SK-N-SH (cell line): ENCODE results near the gene KIAA1210. TPM values are rescaled to one million over a fixed set of nuclear protein-coding genes. Genes with fewer than 3 reads are reported as not detected.

Experiments used
- CTCF ChIA-PET: fragments of 300-600, 350-600 bp; formaldehyde crosslinking; extraction: SDS; loops from one replicate; lab custom pipeline; 2021; lab: Yijun Ruan, JAX
- POLR2A ChIA-PET: fragments of 350-600 bp; sonication (Branson Sonifier 250); formaldehyde crosslinking; extraction: SDS; loops from one replicate; lab custom pipeline; 2020; ENCODE audit warnings: antibody characterized with exemption, inconsistent platforms; lab: Yijun Ruan, JAX
- DNase-seq: peaks from one replicate; pipeline ENCODE4 v3.0.0; 2012
- H2AFZ ChIP-seq: fragments of 200-600 bp; sonication (generic); 2 replicates; pipeline ENCODE4 v1.8.1; 2016; ENCODE audit warnings: antibody characterized with exemption, mild to moderate bottlenecking, low read depth
- H3F3A ChIP-seq: fragments of 200-600 bp; sonication (generic); replicated peaks from 2 replicates; pipeline ENCODE3; 2016; ENCODE audit warnings: antibody characterized with exemption, mild to moderate bottlenecking; ENCODE audit not compliant: insufficient read depth
- H3K27ac ChIP-seq, 2 experiments: fragments of 200-500 bp in 1 of 2; fragments of 200-600 bp in 1 of 2; sonication (Bioruptor generic) in 1 of 2; sonication (generic), shearing (Covaris generic) in 1 of 2; 2 replicates each; pipeline versions ENCODE4 v1.5.1 to v1.6.1; 2014 to 2016; ENCODE audit warnings: low read depth in 2 of 2, inconsistent platforms in 1 of 2, low read length in 1 of 2, mild to moderate bottlenecking in 1 of 2, mixed read lengths in 1 of 2
- H3K27me3 ChIP-seq: fragments of 200-600 bp; sonication (generic), shearing (Covaris generic); 2 replicates; pipeline ENCODE4 v1.6.1; 2016; ENCODE audit warnings: mixed run types; ENCODE audit not compliant: insufficient read depth
- H3K36me3 ChIP-seq, 2 experiments: fragments of 200-500 bp in 1 of 2; fragments of 200-600 bp in 1 of 2; sonication (Bioruptor generic) in 1 of 2; sonication (generic) in 1 of 2; replicated peaks in 1 of 2; 2 replicates each; pipeline versions ENCODE3 to v1.5.1; 2014 to 2016; ENCODE audit warnings: low read length in 1 of 2, mild to moderate bottlenecking in 1 of 2; ENCODE audit not compliant: insufficient read depth in 2 of 2, control insufficient read depth in 1 of 2
- H3K4me1 ChIP-seq, 2 experiments: fragments of 200-500 bp in 1 of 2; fragments of 200-600 bp in 1 of 2; sonication (Bioruptor generic) in 1 of 2; sonication (generic), shearing (Covaris generic) in 1 of 2; 2 replicates each; pipeline versions ENCODE4 v1.5.1 to v1.6.1; 2014 to 2016; ENCODE audit warnings: low read depth in 1 of 2, low read length in 1 of 2, mixed run types in 1 of 2; ENCODE audit not compliant: insufficient read depth in 2 of 2, control insufficient read depth in 1 of 2
- H3K4me2 ChIP-seq: fragments of 200-600 bp; sonication (generic), shearing (Covaris generic); 2 replicates; pipeline ENCODE4 v1.6.1; 2017; ENCODE audit warnings: mixed run types
- H3K4me3 ChIP-seq, 2 experiments: fragments of 200-500 bp in 1 of 2; fragments of 200-600 bp in 1 of 2; sonication (Bioruptor generic) in 1 of 2; sonication (generic), shearing (Covaris generic) in 1 of 2; 2 replicates each; pipeline versions ENCODE4 v1.5.1 to v1.8.1; 2014 to 2016; ENCODE audit warnings: low read depth in 2 of 2, inconsistent platforms in 1 of 2, low read length in 1 of 2, mild to moderate bottlenecking in 1 of 2, mixed read lengths in 1 of 2, moderate library complexity in 1 of 2
- H3K79me2 ChIP-seq: fragments of 200-600 bp; sonication (generic); 2 replicates; pipeline ENCODE4 v1.8.1; 2017; ENCODE audit warnings: mild to moderate bottlenecking; ENCODE audit not compliant: insufficient read depth
- H3K9ac ChIP-seq: fragments of 200-600 bp; sonication (generic); 2 replicates; pipeline ENCODE4 v1.6.1; 2017; ENCODE audit warnings: mixed run types
- H3K9me2 ChIP-seq: fragments of 200-600 bp; sonication (generic); 2 replicates; pipeline ENCODE4 v1.6.1; 2017; ENCODE audit warnings: mixed run types
- H3K9me3 ChIP-seq: fragments of 200-600 bp; sonication (generic); 2 replicates; pipeline ENCODE4 v1.6.1; 2017; ENCODE audit warnings: mixed run types, mild to moderate bottlenecking, moderate library complexity
- H4K20me1 ChIP-seq: fragments of 200-600 bp; sonication (generic); 2 replicates; pipeline ENCODE4 v1.6.1; 2017; ENCODE audit warnings: mild to moderate bottlenecking, mixed run types; ENCODE audit not compliant: insufficient read depth
- CHD2 ChIP-seq: fragments of 150-350 bp; IDR thresholded peaks from 2 replicates; pipeline ENCODE4 v1.6.1; 2018; ENCODE audit warnings: low read length; ENCODE audit not compliant: partially characterized antibody
- EP300 ChIP-seq, 2 experiments: IDR thresholded peaks; 2 replicates each; pipeline versions ENCODE4 v1.4.0 to v1.6.1; 2012; ENCODE audit warnings: borderline replicate concordance in 1 of 2, low read depth in 1 of 2, low read length in 1 of 2
- FOXJ3 ChIP-seq: sonication (generic); formaldehyde crosslinking; IDR thresholded peaks from 2 replicates; pipeline ENCODE4 v1.5.1; 2020; ENCODE audit warnings: mild to moderate bottlenecking, missing genetic modification reagents
- FOXM1 ChIP-seq: IDR thresholded peaks from 2 replicates; pipeline ENCODE4 v1.4.0; 2012; ENCODE audit warnings: low read depth, mild to moderate bottlenecking
- GABPA ChIP-seq: IDR thresholded peaks from 2 replicates; pipeline ENCODE4 v1.4.0; 2012; ENCODE audit warnings: low read depth, mild to moderate bottlenecking
- GATA2 ChIP-seq: sonication (generic); formaldehyde crosslinking; IDR thresholded peaks from 2 replicates; pipeline ENCODE4 v1.5.0; 2020; ENCODE audit warnings: mild to moderate bottlenecking, missing genetic modification reagents
- JUND ChIP-seq: IDR thresholded peaks from 2 replicates; pipeline ENCODE4 v1.4.0; 2012
- MEF2A ChIP-seq: IDR thresholded peaks from 2 replicates; pipeline ENCODE4 v1.4.0; 2012; ENCODE audit warnings: low read depth, borderline replicate concordance
- NFIC ChIP-seq: IDR thresholded peaks from 2 replicates; pipeline ENCODE4 v1.4.0; 2012; ENCODE audit warnings: borderline replicate concordance
- RAD21 ChIP-seq: IDR thresholded peaks from 2 replicates; pipeline ENCODE4 v1.6.1; 2012; ENCODE audit warnings: mild to moderate bottlenecking, low read length
- RCOR1 ChIP-seq: fragments of 150-350 bp; IDR thresholded peaks from 2 replicates; pipeline ENCODE4 v1.6.1; 2017; ENCODE audit warnings: antibody characterized with exemption, low read length
- REST ChIP-seq: IDR thresholded peaks from 2 replicates; pipeline ENCODE4 v1.6.1; 2012; ENCODE audit warnings: mild to moderate bottlenecking, low read depth, low read length, moderate library complexity
- SIN3A ChIP-seq: IDR thresholded peaks from 2 replicates; pipeline ENCODE4 v1.6.1; 2012; ENCODE audit warnings: low read depth, mild to moderate bottlenecking, low read length, moderate library complexity, borderline replicate concordance
- SMC3 ChIP-seq: IDR thresholded peaks from 2 replicates; pipeline ENCODE4 v1.6.1; 2012; ENCODE audit warnings: low read depth, low read length, improper control_type of control experiment
- TCF12 ChIP-seq: IDR thresholded peaks from 2 replicates; pipeline ENCODE4 v1.4.0; 2012
- TEAD4 ChIP-seq: IDR thresholded peaks from 2 replicates; pipeline ENCODE4 v1.4.0; 2012; ENCODE audit warnings: mild to moderate bottlenecking, borderline replicate concordance; ENCODE audit not compliant: insufficient read depth
- WGBS: methylation state at CpG from one replicate; pipeline ENCODE4 v1.1.6; 2017; ENCODE audit warnings: low lambda C conversion rate; 5-methylcytosine and 5-hydroxymethylcytosine counted together
- polyA plus RNA-seq, 3 experiments: library from polyadenylated mRNA; depleted of rRNA; stranded (reverse); fragments of >200 nt; gene quantifications; 2 replicates each; pipeline ENCODE4 v1.2.3, GENCODE V29; 2012
- TF ChIP-seq, protein P1 (sequence below): fragments of 200-600 bp; sonication (generic); IDR thresholded peaks from 2 replicates; pipeline ENCODE4 v1.6.1; 2017; ENCODE audit warnings: antibody characterized with exemption, mild to moderate bottlenecking, moderate library complexity
- TF ChIP-seq, protein P2 (sequence below): fragments of 150-350 bp; IDR thresholded peaks from 2 replicates; pipeline ENCODE4 v1.6.1; 2017; ENCODE audit warnings: antibody characterized with exemption, low read length, low read depth, borderline replicate concordance
- TF ChIP-seq, protein P3 (sequence below): IDR thresholded peaks from 2 replicates; pipeline ENCODE4 v1.4.0; 2012; ENCODE audit warnings: low read depth, borderline replicate concordance
- TF ChIP-seq, protein P4 (sequence below): IDR thresholded peaks from 2 replicates; pipeline ENCODE4; 2012
- TF ChIP-seq, protein P5 (sequence below): IDR thresholded peaks from 2 replicates; pipeline ENCODE4 v1.4.0; 2012; ENCODE audit warnings: low read depth
- TF ChIP-seq, protein P6 (sequence below): fragments of 150-350 bp; IDR thresholded peaks from 2 replicates; pipeline ENCODE4 v1.6.1; 2016; ENCODE audit warnings: mild to moderate bottlenecking, low read depth, low read length

KIAA1210 gene
- polyA plus RNA-seq, 1 of the 3 experiments (the other 2 are of a cell fraction) = not detected

DNA sequence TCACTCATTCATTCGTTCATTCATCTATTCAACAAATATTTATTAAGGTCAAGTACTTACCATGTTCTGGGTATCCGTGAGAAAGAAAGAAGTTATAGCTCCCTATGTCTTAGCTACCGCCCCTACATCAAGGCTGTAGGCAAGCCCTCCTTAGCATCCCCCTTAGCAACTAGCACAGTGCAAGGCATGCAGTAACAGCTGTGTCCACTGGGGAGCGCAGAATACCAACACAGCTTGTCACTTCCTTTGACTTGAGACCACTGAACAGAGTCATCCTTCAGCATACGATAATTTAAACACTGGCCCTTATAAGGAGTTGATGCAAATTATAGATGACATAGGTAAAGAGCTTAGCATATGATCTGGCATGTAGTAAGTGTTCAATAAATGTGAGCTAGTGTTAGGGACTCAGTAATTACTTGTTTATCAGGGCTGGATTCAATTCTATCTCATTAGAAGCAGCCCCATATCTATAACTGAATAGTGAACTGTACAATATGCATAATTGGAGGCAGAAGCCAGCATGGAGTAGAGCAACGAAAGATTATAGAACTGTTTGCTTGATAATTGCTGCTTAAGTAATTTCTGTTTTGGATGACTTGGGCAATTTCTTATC, 8.7 kb downstream of the KIAA1210 start:
- Histone ChIP-seq H3K9ac (no peak overlapping the region), H3K27ac (no peak overlapping the region), H2AFZ (no peak overlapping the region), H3K79me2 (no peaks in the 10 kb centered on the region), H3K4me1 (no peaks in the 10 kb centered on the region), H4K20me1 (no peaks in the 10 kb centered on the region), H3K27me3 (peaks cover 78% of the 10 kb centered on the region), H3K9me2 (no peaks in the 10 kb centered on the region), H3K4me2 (no peak overlapping the region), H3K4me3 (no peak overlapping the region), H3F3A (no peaks in the 10 kb centered on the region), H3K9me3 (no peaks in the 10 kb centered on the region), H3K36me3 (no peaks in the 10 kb centered on the region)
- TF ChIP-seq SIN3A (no peak), NFIC (no peak), JUND (no peak), FOXJ3 (CRISPR knock-in tag) (no peak), MEF2A (no peak), SMC3 (peak; percentile 62), TEAD4 (no peak), GABPA (no peak), RCOR1 (no peak), FOXM1 (no peak), REST (no peak), GATA2 (no peak), EP300 (IDR thresholded peaks at IDR 0.05; ENCODE audit: borderline replicate concordance in 1 of 2, low read depth in 1 of 2, low read length in 1 of 2) (no peak), CHD2 (no peak), RAD21 (peak; percentile 68), TCF12 (no peak)
- TF ChIP-seq, protein P1, sequence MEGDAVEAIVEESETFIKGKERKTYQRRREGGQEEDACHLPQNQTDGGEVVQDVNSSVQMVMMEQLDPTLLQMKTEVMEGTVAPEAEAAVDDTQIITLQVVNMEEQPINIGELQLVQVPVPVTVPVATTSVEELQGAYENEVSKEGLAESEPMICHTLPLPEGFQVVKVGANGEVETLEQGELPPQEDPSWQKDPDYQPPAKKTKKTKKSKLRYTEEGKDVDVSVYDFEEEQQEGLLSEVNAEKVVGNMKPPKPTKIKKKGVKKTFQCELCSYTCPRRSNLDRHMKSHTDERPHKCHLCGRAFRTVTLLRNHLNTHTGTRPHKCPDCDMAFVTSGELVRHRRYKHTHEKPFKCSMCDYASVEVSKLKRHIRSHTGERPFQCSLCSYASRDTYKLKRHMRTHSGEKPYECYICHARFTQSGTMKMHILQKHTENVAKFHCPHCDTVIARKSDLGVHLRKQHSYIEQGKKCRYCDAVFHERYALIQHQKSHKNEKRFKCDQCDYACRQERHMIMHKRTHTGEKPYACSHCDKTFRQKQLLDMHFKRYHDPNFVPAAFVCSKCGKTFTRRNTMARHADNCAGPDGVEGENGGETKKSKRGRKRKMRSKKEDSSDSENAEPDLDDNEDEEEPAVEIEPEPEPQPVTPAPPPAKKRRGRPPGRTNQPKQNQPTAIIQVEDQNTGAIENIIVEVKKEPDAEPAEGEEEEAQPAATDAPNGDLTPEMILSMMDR = peak; percentile 74
- TF ChIP-seq, protein P2, sequence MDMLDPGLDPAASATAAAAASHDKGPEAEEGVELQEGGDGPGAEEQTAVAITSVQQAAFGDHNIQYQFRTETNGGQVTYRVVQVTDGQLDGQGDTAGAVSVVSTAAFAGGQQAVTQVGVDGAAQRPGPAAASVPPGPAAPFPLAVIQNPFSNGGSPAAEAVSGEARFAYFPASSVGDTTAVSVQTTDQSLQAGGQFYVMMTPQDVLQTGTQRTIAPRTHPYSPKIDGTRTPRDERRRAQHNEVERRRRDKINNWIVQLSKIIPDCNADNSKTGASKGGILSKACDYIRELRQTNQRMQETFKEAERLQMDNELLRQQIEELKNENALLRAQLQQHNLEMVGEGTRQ = no peak
- TF ChIP-seq, protein P3, sequence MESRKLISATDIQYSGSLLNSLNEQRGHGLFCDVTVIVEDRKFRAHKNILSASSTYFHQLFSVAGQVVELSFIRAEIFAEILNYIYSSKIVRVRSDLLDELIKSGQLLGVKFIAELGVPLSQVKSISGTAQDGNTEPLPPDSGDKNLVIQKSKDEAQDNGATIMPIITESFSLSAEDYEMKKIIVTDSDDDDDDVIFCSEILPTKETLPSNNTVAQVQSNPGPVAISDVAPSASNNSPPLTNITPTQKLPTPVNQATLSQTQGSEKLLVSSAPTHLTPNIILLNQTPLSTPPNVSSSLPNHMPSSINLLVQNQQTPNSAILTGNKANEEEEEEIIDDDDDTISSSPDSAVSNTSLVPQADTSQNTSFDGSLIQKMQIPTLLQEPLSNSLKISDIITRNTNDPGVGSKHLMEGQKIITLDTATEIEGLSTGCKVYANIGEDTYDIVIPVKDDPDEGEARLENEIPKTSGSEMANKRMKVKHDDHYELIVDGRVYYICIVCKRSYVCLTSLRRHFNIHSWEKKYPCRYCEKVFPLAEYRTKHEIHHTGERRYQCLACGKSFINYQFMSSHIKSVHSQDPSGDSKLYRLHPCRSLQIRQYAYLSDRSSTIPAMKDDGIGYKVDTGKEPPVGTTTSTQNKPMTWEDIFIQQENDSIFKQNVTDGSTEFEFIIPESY = no peak
- TF ChIP-seq, protein P4, sequence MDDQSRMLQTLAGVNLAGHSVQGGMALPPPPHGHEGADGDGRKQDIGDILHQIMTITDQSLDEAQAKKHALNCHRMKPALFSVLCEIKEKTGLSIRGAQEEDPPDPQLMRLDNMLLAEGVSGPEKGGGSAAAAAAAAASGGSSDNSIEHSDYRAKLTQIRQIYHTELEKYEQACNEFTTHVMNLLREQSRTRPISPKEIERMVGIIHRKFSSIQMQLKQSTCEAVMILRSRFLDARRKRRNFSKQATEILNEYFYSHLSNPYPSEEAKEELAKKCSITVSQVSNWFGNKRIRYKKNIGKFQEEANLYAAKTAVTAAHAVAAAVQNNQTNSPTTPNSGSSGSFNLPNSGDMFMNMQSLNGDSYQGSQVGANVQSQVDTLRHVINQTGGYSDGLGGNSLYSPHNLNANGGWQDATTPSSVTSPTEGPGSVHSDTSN = no peak
- TF ChIP-seq, protein P5, sequence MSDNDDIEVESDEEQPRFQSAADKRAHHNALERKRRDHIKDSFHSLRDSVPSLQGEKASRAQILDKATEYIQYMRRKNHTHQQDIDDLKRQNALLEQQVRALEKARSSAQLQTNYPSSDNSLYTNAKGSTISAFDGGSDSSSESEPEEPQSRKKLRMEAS = no peak
- TF ChIP-seq, protein P6, sequence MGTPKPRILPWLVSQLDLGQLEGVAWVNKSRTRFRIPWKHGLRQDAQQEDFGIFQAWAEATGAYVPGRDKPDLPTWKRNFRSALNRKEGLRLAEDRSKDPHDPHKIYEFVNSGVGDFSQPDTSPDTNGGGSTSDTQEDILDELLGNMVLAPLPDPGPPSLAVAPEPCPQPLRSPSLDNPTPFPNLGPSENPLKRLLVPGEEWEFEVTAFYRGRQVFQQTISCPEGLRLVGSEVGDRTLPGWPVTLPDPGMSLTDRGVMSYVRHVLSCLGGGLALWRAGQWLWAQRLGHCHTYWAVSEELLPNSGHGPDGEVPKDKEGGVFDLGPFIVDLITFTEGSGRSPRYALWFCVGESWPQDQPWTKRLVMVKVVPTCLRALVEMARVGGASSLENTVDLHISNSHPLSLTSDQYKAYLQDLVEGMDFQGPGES = no peak
- POLR2A ChIA-PET = no interaction called here
- 2% methylated on average over 6 of the region's 6 CpGs for WGBS
- CTCF ChIA-PET = interaction anchor here (0.6 to 2.4 kb wide), 20 partner anchors 11 to 162 kb away, joined by 3 to 13 read pairs (median 4); no protein-coding TSS in a partner anchor
- peak; percentile 53 for DNase-seq
